NK-92 (cell line): ENCODE data around the gene SLC39A11.
"Not testable (repeated sequence)": the region's sequence is repeated elsewhere in the genome, so short reads cannot be mapped to it uniquely, and the experiment has no call there.

Experiments
- DNase-seq: peaks from one replicate; lab custom pipeline; 2025; ENCODE audit not compliant: unreplicated experiment; lab: John Stamatoyannopoulos, UW

The SLC39A11 gene

GRCh38 chr17:72640415-72641165 is 451.9 kb downstream of the SLC39A11 start:
- no peak for DNase-seq

- DNase-seq: no peak
Measured at GRCh38 chr17:72639711-72640110, 452.8 kb downstream of the SLC39A11 start.

GRCh38 chr17:72638932-72639331 is 453.6 kb downstream of the SLC39A11 start:
- not testable (repeated sequence) for DNase-seq

- DNase-seq: no peak
Measured at GRCh38 chr17:72635034-72635635, 457.4 kb downstream of the SLC39A11 start.

GRCh38 chr17:72634621-72635020 is 457.9 kb downstream of the SLC39A11 start:
- no peak for DNase-seq

- DNase-seq: no peak
Measured at GRCh38 chr17:72631949-72632684, 460.4 kb downstream of the SLC39A11 start.

GRCh38 chr17:72631568-72631948 is 460.9 kb downstream of the SLC39A11 start:
- DNase-seq: no peak

- DNase-seq: no peak
Measured at GRCh38 chr17:72624652-72625051, 467.8 kb downstream of the SLC39A11 start.

GRCh38 chr17:72624226-72624625 is 468.3 kb downstream of the SLC39A11 start:
- no peak for DNase-seq

GRCh38 chr17:72622661-72623433 is 469.6 kb downstream of the SLC39A11 start:
- DNase-seq: no peak

GRCh38 chr17:72619976-72620650 is 472.4 kb downstream of the SLC39A11 start:
- DNase-seq: no peak

GRCh38 chr17:72618001-72618509 is 474.4 kb downstream of the SLC39A11 start:
- no peak for DNase-seq

GRCh38 chr17:72617557-72617956 is 474.9 kb downstream of the SLC39A11 start:
- no peak for DNase-seq

GRCh38 chr17:72616447-72616846 is 476.0 kb downstream of the SLC39A11 start:
- DNase-seq: no peak

GRCh38 chr17:72615627-72615991 is 476.9 kb downstream of the SLC39A11 start:
- DNase-seq: no peak

GRCh38 chr17:72614871-72615626 is 477.4 kb downstream of the SLC39A11 start:
- no peak for DNase-seq

GRCh38 chr17:72614476-72614870 is 478.0 kb downstream of the SLC39A11 start:
- DNase-seq: no peak

- DNase-seq: no peak
Measured at GRCh38 chr17:72613806-72614292, 478.6 kb downstream of the SLC39A11 start.

GRCh38 chr17:72613396-72613795 is 479.1 kb downstream of the SLC39A11 start:
- no peak for DNase-seq

- no peak for DNase-seq
Measured at GRCh38 chr17:72611172-72611571, 481.3 kb downstream of the SLC39A11 start.
